ENCODE results near the gene ABCG4. TPM values are rescaled to one million over a fixed set of nuclear protein-coding genes. Genes with fewer than 3 reads are reported as not detected.
A peak's percentile ranks its signal among the peaks of the same experiment; 100 is the strongest.
"Not testable (repeated sequence)": the region's sequence is repeated elsewhere in the genome, so short reads cannot be mapped to it uniquely, and the experiment has no call there.

ABCG4 gene
- 0.31 and 0.37 TPM in 2 replicates for total RNA-seq (2014; rRNA removed; shearing (Covaris generic))

DNA sequence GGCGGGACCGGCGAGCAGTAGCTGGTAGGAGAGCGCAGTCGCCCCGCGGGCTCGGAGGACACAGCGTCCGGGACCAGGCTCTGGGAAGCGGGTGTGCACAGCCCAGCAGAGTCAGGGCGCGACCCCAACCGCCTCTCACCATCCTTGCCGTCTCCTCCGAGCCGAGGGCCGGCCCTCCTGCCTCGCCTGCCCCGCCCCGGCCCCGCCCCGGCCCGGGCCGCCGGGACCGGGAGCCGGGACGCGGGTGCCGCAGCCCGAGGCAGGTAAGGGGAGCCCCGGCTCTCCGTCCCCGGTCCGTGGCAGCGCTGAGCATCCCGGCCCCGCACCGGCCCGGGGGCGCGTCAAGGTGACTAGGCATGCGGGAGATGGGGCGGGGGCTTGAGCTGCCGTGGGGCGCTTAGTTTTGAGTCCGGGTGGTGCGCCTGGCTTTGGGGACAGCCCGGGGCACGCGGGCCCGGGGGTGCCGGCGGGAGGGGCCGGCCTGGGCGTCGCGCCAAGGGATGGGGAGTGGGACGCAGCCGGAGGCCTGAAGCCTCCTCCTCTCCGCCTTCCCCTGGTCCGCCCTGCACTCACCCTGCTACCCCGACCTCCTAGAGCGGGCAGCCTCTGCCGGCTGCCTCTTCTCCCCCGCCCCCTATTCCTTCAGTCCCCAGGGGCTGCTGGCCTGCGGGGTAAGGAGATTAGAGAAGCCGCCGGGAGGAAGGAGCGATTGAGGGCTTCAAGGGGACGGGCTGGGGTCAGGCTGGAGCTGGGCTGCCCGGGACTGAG is at the start of gene ABCG4:
Gene ABCG4, plus strand, starts transcription at position 35 of the 768 bp plus-strand sequence. CDS start 914 bp downstream, outside the sequence.
- Histone ChIP-seq H3K36me3 (replicated peaks; ENCODE audit: control insufficient read depth, insufficient read depth, low read length) (no peaks in the 10 kb centered on the region), H3K4me3 (ENCODE audit: insufficient read depth, low read depth, low read length) (peak within 1 kb of the TSS; percentile 69), H3K27me3 (ENCODE audit: control insufficient read depth, insufficient read depth, low read length) (peaks cover 40% of the 10 kb centered on the region)
- DNase-seq: peak; percentile 88

DNA sequence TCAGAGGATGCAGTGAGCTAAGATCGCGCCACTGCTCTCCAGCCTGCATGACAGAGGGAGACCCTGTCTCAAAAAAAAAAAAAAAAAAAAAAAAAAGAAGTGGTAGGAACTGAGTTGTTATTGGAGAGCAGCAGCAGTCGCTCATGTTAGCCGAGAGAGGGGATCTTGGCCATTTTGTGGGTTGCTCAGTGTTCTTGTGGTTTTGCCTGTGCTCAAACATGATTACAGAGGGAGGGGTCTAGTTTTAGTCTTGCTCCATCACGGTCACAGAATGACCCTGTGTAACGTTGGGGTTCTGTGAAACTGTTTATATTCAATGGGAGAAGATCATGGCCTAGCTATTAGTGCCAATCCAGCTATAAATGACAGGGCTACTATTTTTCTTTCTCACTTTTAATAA is 49.1 kb upstream of the ABCG4 start:
- H3K4me3 ChIP-seq (ENCODE audit: insufficient read depth, low read depth, low read length): no peak overlapping the region

GRCh38 chr11:119100246-119100970 is 48.4 kb upstream of the ABCG4 start:
- Histone ChIP-seq H3K36me3 (replicated peaks; ENCODE audit: control insufficient read depth, insufficient read depth, low read length) (peaks cover 19% of the 10 kb centered on the region), H3K27me3 (ENCODE audit: control insufficient read depth, insufficient read depth, low read length) (no peaks in the 10 kb centered on the region), H3K4me3 (ENCODE audit: insufficient read depth, low read depth, low read length) (peak overlapping the region; percentile 94)
- DNase-seq: no peak

More for the DNA sequence above, 49.1 kb upstream of the ABCG4 start:
- DNase-seq: no peak
- H3K27me3 ChIP-seq (ENCODE audit: control insufficient read depth, insufficient read depth, low read length): no peaks in the 10 kb centered on the region
- H3K36me3 ChIP-seq (replicated peaks; ENCODE audit: control insufficient read depth, insufficient read depth, low read length): peaks cover 19% of the 10 kb centered on the region

- DNase-seq: peak; percentile 73
- H3K4me3 ChIP-seq (ENCODE audit: insufficient read depth, low read depth, low read length): peak overlapping the region; percentile 94
- peaks cover 19% of the 10 kb centered on the region for H3K36me3 ChIP-seq (replicated peaks; ENCODE audit: control insufficient read depth, insufficient read depth, low read length)
- H3K27me3 ChIP-seq (ENCODE audit: control insufficient read depth, insufficient read depth, low read length): peaks cover 2% of the 10 kb centered on the region; the same call in 1 of the 2 replicates
Measured at GRCh38 chr11:119100994-119101758, 47.7 kb upstream of the ABCG4 start.

- peak within 1 kb of the TSS; percentile 94 for H3K4me3 ChIP-seq (ENCODE audit: insufficient read depth, low read depth, low read length)
- DNase-seq: peak; percentile 82
- H3K36me3 ChIP-seq (replicated peaks; ENCODE audit: control insufficient read depth, insufficient read depth, low read length): peaks cover 16% of the 10 kb centered on the region
- H3K27me3 ChIP-seq (ENCODE audit: control insufficient read depth, insufficient read depth, low read length): peaks cover 2% of the 10 kb centered on the region; the same call in 1 of the 2 replicates
Measured at GRCh38 chr11:119101759-119102423, 47.0 kb upstream of the ABCG4 start, which contains the start of gene DPAGT1. TSS of gene DPAGT1 (minus strand) at chr11:119101853. CDS start at chr11:119101655, 198 bp downstream.

- not testable (repeated sequence) for DNase-seq; H3K36me3 ChIP-seq (replicated peaks; ENCODE audit: control insufficient read depth, insufficient read depth, low read length); H3K27me3 ChIP-seq (ENCODE audit: control insufficient read depth, insufficient read depth, low read length); H3K4me3 ChIP-seq (ENCODE audit: insufficient read depth, low read depth, low read length)
Measured at GRCh38 chr11:119103161-119103664, 45.6 kb upstream of the ABCG4 start.

- DNase-seq: no peak
- H3K36me3 ChIP-seq (replicated peaks; ENCODE audit: control insufficient read depth, insufficient read depth, low read length): peaks cover 4% of the 10 kb centered on the region; the same call in 1 of the 2 replicates
- peaks cover 15% of the 10 kb centered on the region for H3K27me3 ChIP-seq (ENCODE audit: control insufficient read depth, insufficient read depth, low read length)
- H3K4me3 ChIP-seq (ENCODE audit: insufficient read depth, low read depth, low read length): no peak overlapping the region
Measured at GRCh38 chr11:119103793-119104192, 45.1 kb upstream of the ABCG4 start.

DNA sequence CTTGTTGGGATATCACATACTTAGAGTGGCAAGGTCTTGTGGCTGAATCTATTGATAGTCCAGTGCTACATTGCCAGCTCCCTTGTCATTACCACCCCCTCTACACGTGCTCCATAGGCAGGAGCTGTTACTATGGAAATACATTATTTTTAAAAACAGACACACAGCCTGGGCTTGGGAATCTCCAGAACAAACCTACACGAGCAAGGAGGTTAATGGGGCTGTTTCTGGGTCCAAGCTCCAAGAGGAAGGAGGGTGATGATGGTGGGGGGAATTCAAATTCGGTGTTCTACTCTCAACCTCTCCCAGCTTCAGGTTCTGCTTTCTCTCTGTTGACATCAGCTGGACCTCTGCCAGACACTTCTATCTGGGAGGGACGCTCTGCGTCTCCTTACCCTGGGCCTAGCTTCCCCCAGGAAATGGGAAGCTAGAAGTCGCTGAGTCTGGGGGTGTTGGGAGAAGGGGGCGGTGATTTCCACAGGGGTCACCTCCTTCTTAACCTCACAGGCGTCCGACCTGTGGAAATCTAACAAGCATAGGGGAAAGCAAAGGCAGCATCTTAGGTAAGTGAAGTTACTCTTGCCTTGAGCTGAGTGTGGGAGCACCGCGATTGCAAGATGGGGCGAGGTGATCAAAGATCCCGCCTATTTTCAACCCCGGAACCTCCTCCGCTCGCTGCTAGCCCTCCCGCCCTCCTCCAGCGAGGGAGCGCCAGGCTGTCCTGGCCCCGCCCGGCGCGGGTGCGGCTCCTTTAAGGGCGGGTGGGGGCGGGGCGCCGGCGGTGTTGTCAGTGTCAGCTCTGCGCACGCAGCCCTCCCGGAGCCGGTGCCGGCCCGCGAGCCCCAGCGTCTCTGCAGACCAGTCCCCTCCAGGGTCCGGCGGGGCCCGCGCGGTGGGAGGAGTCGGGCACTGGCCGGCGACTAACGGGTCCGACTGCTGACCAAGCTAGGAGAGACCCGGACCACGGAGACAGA is 42.0 kb upstream of the ABCG4 start, which contains the start of gene C2CD2L:
Gene C2CD2L, plus strand, starts transcription at position 781 of the 974 bp plus-strand sequence. CDS start 398 bp downstream, outside the sequence.
- Histone ChIP-seq H3K4me3 (ENCODE audit: insufficient read depth, low read depth, low read length) (peak within 1 kb of the TSS; percentile 74), H3K36me3 (replicated peaks; ENCODE audit: control insufficient read depth, insufficient read depth, low read length) (no peaks in the 10 kb centered on the region), H3K27me3 (ENCODE audit: control insufficient read depth, insufficient read depth, low read length) (peaks cover 15% of the 10 kb centered on the region)
- peak; percentile 98 for DNase-seq

DNA sequence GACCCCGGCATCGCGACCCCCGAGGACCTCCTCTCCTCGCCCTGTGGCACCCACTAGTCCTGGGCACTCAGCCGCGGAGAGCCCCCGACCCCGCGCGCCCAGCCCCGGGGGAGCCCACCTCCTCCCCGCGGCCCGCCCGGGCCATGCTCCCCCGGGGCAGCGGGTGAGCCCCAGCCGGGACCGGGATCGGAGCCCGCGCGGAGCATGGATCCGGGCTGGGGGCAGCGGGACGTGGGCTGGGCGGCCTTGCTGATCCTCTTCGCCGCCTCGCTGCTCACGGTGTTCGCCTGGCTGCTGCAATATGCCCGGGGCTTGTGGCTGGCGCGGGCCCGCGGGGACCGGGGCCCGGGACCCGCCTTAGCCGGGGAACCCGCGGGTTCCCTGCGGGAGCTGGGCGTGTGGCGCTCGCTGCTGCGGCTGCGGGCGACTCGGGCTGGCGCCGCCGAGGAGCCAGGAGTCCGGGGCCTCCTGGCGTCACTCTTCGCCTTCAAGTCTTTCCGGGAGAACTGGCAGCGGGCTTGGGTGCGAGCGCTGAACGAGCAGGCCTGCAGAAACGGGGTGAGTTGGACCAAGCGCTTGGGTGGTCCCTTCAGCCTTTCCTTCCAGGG is 41.2 kb upstream of the ABCG4 start:
- peak overlapping the region; percentile 74 for H3K4me3 ChIP-seq (ENCODE audit: insufficient read depth, low read depth, low read length)
- peaks cover 15% of the 10 kb centered on the region for H3K27me3 ChIP-seq (ENCODE audit: control insufficient read depth, insufficient read depth, low read length)
- H3K36me3 ChIP-seq (replicated peaks; ENCODE audit: control insufficient read depth, insufficient read depth, low read length): no peaks in the 10 kb centered on the region
- peak; percentile 81 for DNase-seq

GRCh38 chr11:119108146-119108856 is 40.6 kb upstream of the ABCG4 start:
- H3K4me3 ChIP-seq (ENCODE audit: insufficient read depth, low read depth, low read length): peak overlapping the region; percentile 74
- peaks cover 15% of the 10 kb centered on the region for H3K27me3 ChIP-seq (ENCODE audit: control insufficient read depth, insufficient read depth, low read length)
- DNase-seq: peak; percentile 70
- no peaks in the 10 kb centered on the region for H3K36me3 ChIP-seq (replicated peaks; ENCODE audit: control insufficient read depth, insufficient read depth, low read length)

GRCh38 chr11:119108857-119109221 is 40.0 kb upstream of the ABCG4 start:
- no peak overlapping the region for H3K4me3 ChIP-seq (ENCODE audit: insufficient read depth, low read depth, low read length)

GRCh38 chr11:119109843-119110242 is 39.0 kb upstream of the ABCG4 start:
- Histone ChIP-seq H3K36me3 (replicated peaks; ENCODE audit: control insufficient read depth, insufficient read depth, low read length) (0 out of 2 replicates have a peak, but pooled peaks cover 2% of the 10 kb centered on the region), H3K4me3 (ENCODE audit: insufficient read depth, low read depth, low read length) (no peak overlapping the region), H3K27me3 (ENCODE audit: control insufficient read depth, insufficient read depth, low read length) (peaks cover 15% of the 10 kb centered on the region)
- peak; percentile 37 for DNase-seq

More at GRCh38 chr11:119108857-119109221, 40.0 kb upstream of the ABCG4 start:
- Histone ChIP-seq H3K27me3 (ENCODE audit: control insufficient read depth, insufficient read depth, low read length) (peaks cover 15% of the 10 kb centered on the region), H3K36me3 (replicated peaks; ENCODE audit: control insufficient read depth, insufficient read depth, low read length) (0 out of 2 replicates have a peak, but pooled peaks cover 2% of the 10 kb centered on the region)
- no peak for DNase-seq
